OCI-M2 (cell line): ENCODE measurements around the gene TMEM151A.
"Not testable (repeated sequence)": the region's sequence is repeated elsewhere in the genome, so short reads cannot be mapped to it uniquely, and the experiment has no call there.

Source experiments
- DNase-seq: peaks from one replicate; lab custom pipeline; 2025; ENCODE audit not compliant: unreplicated experiment; lab: John Stamatoyannopoulos, UW

Gene TMEM151A

DNA sequence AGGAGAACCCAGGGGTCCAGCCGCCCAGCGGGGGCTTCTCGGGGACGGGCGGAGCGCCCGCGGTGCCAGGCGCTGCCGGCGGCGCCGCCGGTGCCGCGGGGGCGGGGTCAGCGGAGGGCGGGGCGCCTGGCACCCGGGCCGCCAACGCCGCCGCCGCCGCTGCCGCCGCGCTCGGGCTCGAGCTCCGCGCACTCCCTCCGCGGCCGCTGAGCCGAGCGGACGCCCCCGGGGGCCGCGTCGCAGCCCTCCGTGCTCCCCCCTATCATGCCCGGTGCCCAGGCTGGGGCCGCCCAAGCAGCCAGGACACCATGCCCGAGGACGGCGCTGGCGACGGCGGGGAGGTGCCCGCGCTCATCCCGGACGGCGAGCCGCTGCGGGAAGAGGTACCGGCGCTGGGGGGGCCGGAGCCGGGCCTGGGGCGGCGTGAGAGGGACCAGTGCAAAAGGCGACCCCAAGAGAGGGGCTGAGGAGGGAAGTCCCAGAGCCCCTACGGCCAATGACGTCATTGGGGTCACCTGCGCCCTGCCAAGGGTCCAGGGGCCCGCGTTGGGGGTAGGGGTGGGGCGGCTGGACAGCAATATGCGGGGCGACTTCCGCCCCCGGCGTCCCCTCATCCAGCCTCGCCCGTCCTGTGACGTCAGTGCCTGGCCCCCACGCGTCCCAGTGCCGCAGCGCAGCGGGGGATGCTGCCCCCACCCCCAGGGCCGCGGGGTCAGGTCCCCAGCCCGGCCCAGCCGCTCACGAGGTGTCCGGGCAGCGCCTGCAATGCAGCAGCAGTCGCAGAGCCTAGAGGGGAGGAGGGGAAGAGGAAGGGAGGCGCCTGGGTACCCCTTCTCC, at the start of gene TMEM151A:
TSS of gene TMEM151A (plus strand) at position 189 of the 837 bp plus-strand sequence. CDS start at position 309, 120 bp downstream.
- DNase-seq = no peak

DNA sequence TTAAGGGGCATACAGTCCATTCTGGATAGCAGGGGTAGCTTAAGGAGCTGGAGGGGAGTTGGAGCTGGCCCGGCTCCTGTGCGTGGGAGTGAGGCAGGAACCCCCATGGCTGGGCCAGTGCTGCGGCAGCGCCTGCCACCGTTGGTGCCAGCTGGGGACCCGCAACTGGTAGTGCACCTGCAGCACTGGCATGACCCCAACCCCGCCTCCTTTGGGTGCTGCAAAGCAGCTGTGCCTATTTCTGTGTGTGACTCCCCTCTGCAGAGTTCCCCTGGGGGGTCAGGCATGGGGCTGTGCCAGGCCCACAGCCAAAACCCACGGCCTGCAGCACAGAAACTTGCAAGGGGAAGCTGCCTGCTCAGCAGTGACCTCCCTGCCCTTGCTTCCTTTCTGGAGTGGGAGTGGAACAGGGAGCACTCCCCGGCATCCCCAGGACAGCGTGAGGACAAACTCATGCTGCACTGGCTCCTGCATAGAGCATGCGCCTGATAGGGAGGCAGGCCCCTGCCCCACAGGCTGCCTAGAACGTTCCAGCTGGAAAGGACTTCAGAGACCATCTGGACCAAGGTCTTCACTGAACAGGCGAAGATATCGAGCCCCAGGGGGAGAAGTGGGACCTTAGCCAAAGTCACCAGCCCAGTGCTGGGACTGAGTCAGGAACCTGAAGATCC, 49.5 kb upstream of the TMEM151A start:
- no peak for DNase-seq

DNA sequence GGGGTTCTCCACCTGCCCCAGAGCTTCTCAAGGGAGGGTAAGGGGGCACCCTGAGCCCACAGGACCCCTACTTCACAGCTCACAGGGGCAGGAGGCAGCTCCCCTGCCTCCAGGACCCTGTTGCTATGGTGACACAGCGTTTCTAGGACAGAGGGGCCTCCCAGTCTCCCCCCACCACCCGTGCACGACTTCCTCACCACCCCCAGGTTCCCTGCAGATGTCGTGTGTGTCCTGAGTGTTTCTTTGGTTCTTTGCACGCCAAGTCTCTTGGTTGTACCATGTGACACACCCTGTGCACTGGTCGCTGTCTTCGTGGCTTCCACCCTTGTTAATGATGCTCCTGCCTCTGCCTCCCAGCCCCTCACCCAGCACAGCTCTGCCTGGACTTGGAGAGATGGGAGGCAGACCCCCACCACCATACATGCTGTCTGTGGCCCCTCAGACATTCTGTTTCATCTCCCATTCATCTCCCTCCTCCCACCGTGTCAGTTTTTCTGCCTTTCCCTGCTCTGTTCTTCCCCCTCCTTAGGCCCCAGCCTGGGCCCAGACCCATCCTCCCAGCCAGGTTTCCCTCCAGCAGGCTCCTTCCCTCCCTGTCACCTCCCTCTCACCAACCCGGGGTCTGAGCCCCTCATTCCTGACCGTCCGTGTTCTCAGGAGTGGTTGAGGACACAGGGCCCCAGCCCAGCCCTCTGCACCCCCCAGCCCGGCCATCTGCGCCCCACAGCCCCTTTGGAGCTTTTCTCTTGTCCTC, 47.7 kb upstream of the TMEM151A start:
- DNase-seq = no peak

DNA sequence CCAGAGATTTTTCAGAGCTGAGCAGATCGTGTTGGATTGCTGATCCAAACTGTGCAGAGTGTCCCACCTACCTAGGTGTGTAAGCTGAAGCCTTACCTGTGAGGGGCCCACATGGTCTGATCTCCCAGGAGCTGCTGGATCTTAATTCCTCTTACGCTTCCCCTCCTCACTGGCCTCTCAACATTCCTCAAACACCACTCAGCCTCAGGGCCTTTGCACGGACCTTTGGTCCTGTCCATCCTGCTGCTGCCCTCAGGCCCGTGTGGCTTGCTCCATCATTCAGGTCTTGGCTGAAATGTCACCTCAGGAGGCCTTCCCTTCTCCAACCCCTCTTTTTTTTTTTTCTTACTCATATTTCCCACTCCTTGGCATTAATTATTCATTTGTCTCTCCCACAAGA, 44.4 kb upstream of the TMEM151A start:
- DNase-seq = no peak

DNA sequence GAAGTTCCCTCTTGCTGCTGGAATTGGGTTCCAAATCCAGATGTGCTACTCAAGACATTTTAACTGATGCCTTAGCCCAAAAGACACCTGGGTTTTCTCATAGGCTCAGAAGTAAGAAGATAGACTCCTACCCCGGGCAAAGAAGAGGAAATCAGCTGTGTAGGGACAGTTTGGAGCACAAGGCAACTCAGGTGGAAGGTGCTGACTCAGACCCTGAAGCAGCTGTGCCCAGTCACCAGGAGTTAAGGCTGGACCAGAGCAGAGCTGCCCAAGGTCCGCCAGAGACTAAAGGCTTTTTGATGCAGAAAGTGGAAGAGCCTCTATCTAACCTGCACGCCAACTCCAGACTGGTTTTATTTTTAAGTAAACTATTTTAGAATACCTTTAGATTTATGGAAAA, 43.9 kb upstream of the TMEM151A start:
- DNase-seq = no peak

DNA sequence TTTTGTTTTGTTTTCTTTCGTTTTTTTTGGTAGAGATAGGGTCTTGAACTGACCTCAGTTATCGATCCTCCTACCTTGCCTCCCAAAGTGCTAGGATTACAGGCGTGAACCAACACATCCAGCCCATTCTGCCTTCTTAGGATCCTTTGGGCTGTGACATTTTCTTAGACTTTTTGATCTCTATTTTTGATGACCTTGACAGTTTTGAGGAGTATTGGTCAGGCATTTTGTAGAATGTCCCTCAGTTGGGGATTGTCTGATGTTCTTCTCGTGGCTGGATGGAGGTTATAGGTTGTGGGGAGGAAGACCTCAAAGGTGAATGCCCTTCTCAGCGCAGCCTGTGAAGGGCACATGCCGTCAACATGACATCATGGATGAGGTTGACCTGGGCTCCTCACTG, 42.8 kb upstream of the TMEM151A start:
- DNase-seq = no peak

DNA sequence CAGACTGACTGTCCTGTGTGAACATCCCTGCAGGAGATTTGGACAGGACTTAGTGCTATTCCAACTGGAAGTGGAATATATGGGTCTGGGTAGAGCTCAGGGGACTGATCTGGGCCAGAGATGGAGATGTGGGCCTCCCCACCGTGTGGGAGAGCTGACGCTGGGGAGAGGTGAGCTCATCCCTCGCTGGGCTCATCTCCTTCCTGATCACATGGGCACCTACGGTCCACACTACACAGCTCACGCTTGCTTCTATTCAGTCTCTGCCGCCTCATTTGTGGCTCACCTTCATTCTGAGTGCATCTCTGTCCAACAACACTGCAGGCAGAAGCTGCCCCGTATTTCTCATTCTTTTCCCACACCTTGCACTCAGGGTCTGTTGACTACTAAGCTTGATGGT, 39.9 kb upstream of the TMEM151A start:
- DNase-seq = no peak

DNA sequence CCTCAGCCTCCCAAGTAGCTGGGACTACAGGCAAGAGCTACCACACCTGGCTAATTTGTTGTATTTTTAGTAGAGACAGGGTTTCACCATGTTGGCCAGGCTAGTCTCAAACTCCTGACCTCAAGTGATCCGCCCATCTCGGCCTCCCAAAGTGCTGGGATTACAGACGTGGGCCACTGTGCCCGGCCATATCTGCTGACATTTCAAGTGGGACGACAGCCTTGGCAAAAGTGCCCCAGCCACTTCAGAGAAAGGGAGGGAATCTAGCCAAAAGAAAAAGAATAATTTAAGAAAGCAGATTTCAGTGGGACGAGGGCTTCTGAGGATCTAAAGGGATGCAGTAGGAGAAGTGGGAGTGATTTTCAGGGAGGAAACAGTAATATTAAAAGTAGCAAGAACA, 38.6 kb upstream of the TMEM151A start:
- not testable (repeated sequence) for DNase-seq

DNA sequence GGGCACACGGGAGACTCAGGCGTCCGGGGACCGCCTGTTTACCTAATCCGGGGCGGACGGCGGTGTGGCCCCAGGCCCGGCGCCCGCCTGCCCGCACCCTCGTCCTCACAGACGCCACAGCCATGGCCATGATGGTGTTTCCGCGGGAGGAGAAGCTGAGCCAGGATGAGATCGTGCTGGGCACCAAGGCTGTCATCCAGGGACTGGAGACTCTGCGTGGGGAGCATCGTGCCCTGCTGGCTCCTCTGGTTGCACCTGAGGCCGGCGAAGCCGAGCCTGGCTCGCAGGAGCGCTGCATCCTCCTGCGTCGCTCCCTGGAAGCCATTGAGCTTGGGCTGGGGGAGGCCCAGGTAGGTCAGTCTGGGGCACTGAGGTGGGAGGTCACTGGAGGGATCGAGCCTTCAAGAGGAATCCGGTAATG, 33.2 kb upstream of the TMEM151A start:
- DNase-seq = no peak

DNA sequence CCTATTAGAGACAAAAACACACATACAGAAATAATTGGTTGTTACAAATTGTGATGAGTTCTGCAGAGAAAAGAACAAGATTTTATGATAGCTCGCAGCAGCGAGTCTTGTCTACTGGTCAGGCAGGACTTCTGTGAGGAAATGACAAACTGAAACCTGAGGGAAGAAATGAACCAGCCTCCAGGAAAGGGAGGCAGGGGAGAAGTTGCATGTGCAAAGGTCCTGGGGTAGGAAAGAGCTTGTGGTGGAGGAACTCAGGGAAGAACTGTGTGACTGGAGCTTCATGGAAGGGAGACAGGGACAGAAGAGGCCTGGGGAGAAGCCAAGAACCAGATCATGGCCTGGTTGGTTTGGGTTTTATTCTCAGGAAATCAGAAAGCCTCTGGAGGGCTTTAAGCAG, 32.5 kb upstream of the TMEM151A start:
- no peak for DNase-seq

DNA sequence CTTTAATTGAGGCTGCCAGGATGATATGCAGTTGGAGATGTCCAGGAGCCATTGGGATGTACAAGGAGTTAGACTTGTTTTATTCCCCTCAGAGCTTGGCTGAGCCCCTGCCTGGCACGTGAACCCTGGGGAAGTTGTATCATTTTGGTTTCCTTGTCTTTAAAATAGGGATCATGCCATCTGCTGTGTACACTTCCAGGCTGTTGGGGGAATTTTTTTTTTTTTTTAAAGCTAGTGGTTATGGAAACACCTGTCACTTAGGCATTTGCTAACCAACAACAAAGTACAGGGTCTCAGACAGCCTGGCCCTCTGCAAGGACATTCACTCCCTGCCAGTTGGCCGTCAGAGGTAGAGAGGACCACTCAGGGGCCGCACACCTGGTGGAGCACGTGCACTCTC, 31.7 kb upstream of the TMEM151A start:
- DNase-seq = no peak

DNA sequence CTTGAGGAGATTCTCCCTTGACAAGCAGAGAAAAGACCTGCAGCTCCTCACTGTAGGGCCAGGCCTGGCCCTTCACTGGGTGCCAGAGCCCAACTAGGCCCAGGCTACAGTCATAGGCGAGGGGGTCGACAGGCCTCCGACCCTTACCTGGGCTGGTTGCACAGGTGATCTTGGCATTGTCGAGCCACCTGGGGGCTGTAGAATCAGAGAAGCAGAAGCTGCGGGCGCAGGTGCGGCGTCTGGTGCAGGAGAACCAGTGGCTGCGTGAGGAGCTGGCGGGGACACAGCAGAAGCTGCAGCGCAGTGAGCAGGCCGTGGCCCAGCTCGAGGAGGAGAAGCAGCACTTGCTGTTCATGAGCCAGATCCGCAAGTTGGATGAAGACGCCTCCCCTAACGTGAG, 30.1 kb upstream of the TMEM151A start:
- no peak for DNase-seq

DNA sequence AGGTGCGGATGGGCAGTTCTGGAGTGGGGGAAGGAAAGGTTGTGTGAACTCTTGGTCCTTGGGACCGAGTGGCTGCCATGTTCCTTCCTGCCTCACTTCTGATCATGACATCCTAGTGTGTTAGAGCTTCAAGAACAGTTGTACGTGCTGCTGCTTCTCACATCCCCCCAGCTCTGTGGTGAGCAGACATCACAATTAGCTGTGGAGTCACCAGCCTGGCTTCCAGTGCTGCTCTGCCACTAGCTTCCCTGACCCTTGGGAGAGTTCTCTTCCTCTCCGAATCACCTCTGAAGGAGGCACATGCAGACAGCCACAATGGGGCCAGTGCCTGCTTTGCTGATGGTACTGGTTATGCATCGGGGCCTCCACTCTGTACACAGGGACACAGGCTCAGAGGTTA, 29.5 kb upstream of the TMEM151A start:
- DNase-seq = no peak

DNA sequence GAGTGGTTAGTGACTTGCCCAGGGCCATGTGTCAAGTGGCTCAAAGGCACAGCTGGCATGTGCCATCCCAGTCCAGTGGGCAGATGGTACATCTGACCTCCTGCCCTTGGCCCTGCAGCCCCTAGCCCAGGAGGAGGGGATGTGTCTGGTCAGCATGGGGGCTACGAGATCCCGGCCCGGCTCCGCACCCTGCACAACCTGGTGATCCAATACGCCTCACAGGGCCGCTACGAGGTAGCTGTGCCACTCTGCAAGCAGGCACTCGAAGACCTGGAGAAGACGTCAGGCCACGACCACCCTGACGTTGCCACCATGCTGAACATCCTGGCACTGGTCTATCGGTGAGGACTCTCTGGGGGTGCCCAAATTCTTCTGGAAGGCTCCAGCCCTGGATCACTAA, 29.0 kb upstream of the TMEM151A start:
- no peak for DNase-seq

DNA sequence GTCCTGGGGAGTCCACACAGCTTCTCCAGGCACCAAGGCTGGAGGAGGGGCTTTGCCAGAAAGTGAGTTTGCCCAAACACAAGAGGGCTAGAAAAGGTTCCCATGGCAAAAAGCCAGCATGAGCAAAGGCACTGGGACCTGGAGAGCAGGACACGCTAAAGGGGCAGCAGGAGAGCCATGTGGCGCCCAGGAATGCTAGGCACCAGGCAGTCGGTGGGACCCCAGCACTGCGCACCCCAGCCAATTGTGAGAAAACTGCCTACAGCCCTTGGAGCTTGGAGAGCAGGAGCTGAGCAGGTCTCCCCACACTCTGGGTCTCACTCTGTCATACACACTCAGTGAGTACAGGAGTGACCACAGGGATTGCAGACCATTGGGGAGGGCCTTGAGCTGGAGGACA, 28.5 kb upstream of the TMEM151A start:
- DNase-seq = no peak

DNA sequence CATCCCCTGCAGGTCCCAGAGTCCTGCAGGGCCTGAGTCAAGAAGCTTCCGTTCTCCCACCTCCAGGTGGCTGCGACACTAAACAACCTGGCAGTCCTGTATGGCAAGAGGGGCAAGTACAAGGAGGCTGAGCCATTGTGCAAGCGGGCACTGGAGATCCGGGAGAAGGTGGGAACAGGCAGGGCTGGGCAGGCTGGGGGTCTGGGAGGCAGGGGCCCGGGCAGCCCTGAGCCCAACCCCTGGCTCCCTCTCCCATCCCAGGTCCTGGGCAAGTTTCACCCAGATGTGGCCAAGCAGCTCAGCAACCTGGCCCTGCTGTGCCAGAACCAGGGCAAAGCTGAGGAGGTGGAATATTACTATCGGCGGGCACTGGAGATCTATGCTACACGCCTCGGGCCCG, 27.9 kb upstream of the TMEM151A start:
- DNase-seq = no peak

DNA sequence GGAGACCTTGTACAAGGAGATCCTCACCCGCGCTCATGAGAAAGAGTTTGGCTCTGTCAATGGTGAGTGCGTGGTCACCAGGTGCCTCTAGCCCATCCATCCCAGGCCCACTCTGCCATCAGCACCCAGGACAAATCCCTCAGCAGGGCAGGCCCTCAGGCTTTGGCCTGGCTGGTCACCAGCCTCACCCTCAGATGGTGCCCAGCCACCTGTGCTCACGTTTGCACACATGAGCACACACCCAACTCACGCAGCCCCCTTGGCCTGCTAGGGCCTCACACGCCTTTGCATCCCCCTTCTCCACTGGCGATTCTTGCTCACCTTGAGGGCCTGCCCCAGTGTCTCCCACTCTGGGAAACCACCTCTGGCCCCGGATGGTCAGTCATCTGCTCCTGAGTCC, 27.3 kb upstream of the TMEM151A start:
- DNase-seq = no peak

DNA sequence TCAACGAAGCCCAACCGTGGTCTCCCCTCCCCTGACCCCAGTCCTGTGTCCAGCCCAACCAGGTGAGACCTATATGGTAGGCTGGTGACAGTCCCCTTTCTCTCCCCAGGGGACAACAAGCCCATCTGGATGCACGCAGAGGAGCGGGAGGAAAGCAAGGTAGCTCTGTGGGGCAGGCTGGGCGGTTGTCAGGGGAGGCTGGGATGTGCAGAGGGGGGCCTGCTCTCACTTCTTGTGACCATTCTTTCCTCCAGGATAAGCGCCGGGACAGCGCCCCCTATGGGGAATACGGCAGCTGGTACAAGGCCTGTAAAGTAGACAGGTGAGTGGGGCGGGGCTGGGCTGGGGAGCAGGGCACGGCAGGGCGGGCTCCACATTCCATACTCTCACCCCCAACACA, 26.8 kb upstream of the TMEM151A start:
- DNase-seq = no peak

DNA sequence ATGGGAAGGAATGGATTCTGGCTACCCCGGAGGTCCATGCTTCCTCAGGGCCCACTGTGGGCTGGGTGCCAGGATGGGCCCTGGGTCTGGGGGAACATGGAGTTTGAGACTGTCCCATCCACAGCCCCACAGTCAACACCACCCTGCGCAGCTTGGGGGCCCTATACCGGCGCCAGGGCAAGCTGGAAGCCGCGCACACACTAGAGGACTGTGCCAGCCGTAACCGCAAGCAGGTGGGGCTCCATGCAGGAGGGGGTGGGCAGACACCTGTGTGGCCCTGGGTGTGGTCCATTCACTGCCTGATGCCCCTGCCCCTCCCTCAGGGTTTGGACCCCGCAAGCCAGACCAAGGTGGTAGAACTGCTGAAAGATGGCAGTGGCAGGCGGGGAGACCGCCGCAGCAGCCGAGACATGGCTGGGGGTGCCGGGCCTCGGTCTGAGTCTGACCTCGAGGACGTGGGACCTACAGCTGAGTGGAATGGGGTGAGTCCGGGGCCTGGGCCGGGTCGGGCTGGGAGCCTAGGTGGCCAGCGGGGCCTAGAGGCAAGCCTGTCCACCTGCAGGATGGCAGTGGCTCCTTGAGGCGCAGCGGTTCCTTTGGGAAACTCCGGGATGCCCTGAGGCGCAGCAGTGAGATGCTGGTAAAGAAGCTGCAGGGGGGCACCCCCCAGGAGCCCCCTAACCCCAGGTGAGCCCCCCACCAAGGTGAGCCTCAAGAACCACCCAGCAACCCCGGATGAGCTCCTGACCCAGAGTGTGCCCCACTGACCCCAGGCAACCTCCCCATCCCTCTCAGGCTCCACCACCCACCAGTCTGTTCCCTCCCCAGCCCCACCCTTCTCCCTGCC, 25.9 kb upstream of the TMEM151A start:
- DNase-seq = no peak

DNA sequence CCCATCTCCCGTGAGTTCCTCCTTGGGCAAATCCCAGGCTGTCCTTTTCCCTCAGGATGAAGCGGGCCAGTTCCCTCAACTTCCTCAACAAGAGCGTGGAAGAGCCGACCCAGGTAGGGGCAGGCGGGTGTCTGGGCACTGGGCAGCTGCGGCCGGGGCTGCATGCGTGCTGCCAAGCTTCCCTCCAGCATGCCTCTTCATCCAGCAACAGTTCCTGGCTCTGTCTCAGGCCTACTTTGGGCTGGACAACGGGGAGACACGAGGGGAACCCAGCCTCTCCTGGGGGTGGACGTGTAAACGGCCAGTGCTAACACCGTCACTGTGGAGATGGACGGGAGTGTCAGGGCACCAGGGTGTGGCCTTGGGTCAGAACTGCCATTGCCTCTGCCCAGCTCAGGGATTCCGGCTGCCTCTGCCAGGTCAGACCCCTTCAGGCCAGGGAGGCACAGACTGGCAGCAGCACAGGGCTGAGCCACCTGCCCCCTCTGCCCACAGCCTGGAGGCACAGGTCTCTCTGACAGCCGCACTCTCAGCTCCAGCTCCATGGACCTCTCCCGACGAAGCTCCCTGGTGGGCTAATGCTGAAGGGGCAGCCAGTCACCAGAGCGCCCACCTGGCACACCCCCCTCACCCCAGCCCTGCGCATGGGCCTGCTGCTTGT, 25.2 kb upstream of the TMEM151A start:
- no peak for DNase-seq

DNA sequence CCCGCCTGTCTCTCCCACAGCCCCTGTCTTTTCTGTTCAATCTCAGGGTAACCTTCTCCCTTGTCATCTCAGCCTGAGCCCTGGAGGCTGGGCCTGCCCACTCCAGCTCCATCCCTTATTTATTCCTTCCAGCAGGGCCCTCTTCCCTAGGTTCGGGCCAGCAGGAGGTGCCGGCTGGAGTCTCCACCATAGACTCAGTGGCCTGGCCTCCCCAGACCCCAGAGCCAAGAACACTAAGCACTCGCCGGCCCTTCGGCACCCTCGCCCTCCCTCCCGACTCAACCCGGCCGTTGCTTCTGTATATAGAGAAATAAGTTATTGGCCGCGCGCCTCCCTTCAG, 24.7 kb upstream of the TMEM151A start:
- no peak for DNase-seq
